ENCODE data around the gene NDST1.

NDST1 gene

DNA sequence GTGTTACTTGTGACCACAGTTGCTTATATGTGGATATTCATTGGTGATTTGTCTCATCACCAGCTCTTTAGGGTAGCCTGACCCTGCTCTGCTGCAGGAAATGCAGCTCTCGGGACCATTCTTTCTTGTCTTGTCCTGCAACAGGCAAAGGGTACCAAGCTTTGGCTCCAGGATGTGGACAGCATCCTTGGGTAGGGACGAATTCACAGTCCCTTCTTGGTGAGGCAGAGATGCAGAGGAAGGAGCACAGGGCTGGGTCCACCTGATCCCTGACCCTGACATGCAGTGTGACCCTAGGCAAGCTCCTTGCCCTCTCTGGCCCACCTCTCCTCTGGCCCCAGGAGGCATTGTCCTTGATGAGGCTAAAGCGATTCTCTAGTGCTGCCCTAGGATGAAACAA lies 95.6 kb downstream of the NDST1 start:
- no peak overlapping the region for H3K4me3 ChIP-seq (ENCODE audit: low read length)
- no peaks in the 10 kb centered on the region for H3K27me3 ChIP-seq (ENCODE audit: insufficient read depth, low read length)
- no peak overlapping the region for H3K9ac ChIP-seq (ENCODE audit: low read depth, low read length)
- H3K36me3 ChIP-seq (ENCODE audit: insufficient read depth, low read length) = no peaks in the 10 kb centered on the region
- 85% methylated on average over 3 of the region's 3 CpGs for WGBS
- H3K4me1 ChIP-seq (ENCODE audit: insufficient read depth, low read length) = no peaks in the 10 kb centered on the region
- no peaks in the 10 kb centered on the region for H3K9me3 ChIP-seq (ENCODE audit: insufficient read depth, low read depth, low read length)
- no peak overlapping the region for H3K27ac ChIP-seq (ENCODE audit: low read depth, low read length)

GRCh38 chr5:150604010-150604409 lies 96.1 kb downstream of the NDST1 start:
- Histone ChIP-seq H3K27me3 (ENCODE audit: insufficient read depth, low read length) (no peaks in the 10 kb centered on the region), H3K27ac (ENCODE audit: low read depth, low read length) (no peak overlapping the region), H3K36me3 (ENCODE audit: insufficient read depth, low read length) (no peaks in the 10 kb centered on the region), H3K4me1 (ENCODE audit: insufficient read depth, low read length) (no peaks in the 10 kb centered on the region), H3K4me3 (ENCODE audit: low read length) (no peak overlapping the region), H3K9ac (ENCODE audit: low read depth, low read length) (no peak overlapping the region), H3K9me3 (ENCODE audit: insufficient read depth, low read depth, low read length) (no peaks in the 10 kb centered on the region)
- WGBS = 99% methylated on average over 4 of the region's 4 CpGs

GRCh38 chr5:150604894-150605440 lies 97.0 kb downstream of the NDST1 start:
- no peaks in the 10 kb centered on the region for H3K36me3 ChIP-seq (ENCODE audit: insufficient read depth, low read length)
- no peak overlapping the region for H3K27ac ChIP-seq (ENCODE audit: low read depth, low read length)
- 89% methylated on average over 6 of the region's 6 CpGs for WGBS
- no peaks in the 10 kb centered on the region for H3K9me3 ChIP-seq (ENCODE audit: insufficient read depth, low read depth, low read length)
- H3K9ac ChIP-seq (ENCODE audit: low read depth, low read length) = no peak overlapping the region
- no peak overlapping the region for H3K4me3 ChIP-seq (ENCODE audit: low read length)
- no peaks in the 10 kb centered on the region for H3K27me3 ChIP-seq (ENCODE audit: insufficient read depth, low read length)
- H3K4me1 ChIP-seq (ENCODE audit: insufficient read depth, low read length) = no peaks in the 10 kb centered on the region

- no peaks in the 10 kb centered on the region for H3K36me3 ChIP-seq (ENCODE audit: insufficient read depth, low read length)
- no peaks in the 10 kb centered on the region for H3K4me1 ChIP-seq (ENCODE audit: insufficient read depth, low read length)
- no peak overlapping the region for H3K27ac ChIP-seq (ENCODE audit: low read depth, low read length)
- WGBS = 64% methylated on average over 6 of the region's 6 CpGs
- H3K4me3 ChIP-seq (ENCODE audit: low read length) = no peak overlapping the region
- no peaks in the 10 kb centered on the region for H3K9me3 ChIP-seq (ENCODE audit: insufficient read depth, low read depth, low read length)
- no peak overlapping the region for H3K9ac ChIP-seq (ENCODE audit: low read depth, low read length)
- no peaks in the 10 kb centered on the region for H3K27me3 ChIP-seq (ENCODE audit: insufficient read depth, low read length)
Measured at GRCh38 chr5:150605546-150605945, 97.6 kb downstream of the NDST1 start.

GRCh38 chr5:150606476-150606875 lies 98.5 kb downstream of the NDST1 start:
- no peaks in the 10 kb centered on the region for H3K27me3 ChIP-seq (ENCODE audit: insufficient read depth, low read length)
- no peaks in the 10 kb centered on the region for H3K36me3 ChIP-seq (ENCODE audit: insufficient read depth, low read length)
- no peaks in the 10 kb centered on the region for H3K9me3 ChIP-seq (ENCODE audit: insufficient read depth, low read depth, low read length)
- H3K4me1 ChIP-seq (ENCODE audit: insufficient read depth, low read length) = no peaks in the 10 kb centered on the region
- H3K27ac ChIP-seq (ENCODE audit: low read depth, low read length) = no peak overlapping the region
- WGBS = 77% methylated on average over 9 of the region's 9 CpGs
- H3K4me3 ChIP-seq (ENCODE audit: low read length) = no peak overlapping the region
- H3K9ac ChIP-seq (ENCODE audit: low read depth, low read length) = no peak overlapping the region

GRCh38 chr5:150607105-150607504 lies 99.2 kb downstream of the NDST1 start:
- H3K4me1 ChIP-seq (ENCODE audit: insufficient read depth, low read length) = no peaks in the 10 kb centered on the region
- no peak overlapping the region for H3K27ac ChIP-seq (ENCODE audit: low read depth, low read length)
- WGBS = 95% methylated on average over 6 of the region's 6 CpGs
- H3K9me3 ChIP-seq (ENCODE audit: insufficient read depth, low read depth, low read length) = no peaks in the 10 kb centered on the region
- no peaks in the 10 kb centered on the region for H3K27me3 ChIP-seq (ENCODE audit: insufficient read depth, low read length)
- H3K9ac ChIP-seq (ENCODE audit: low read depth, low read length) = no peak overlapping the region
- H3K36me3 ChIP-seq (ENCODE audit: insufficient read depth, low read length) = no peaks in the 10 kb centered on the region
- no peak overlapping the region for H3K4me3 ChIP-seq (ENCODE audit: low read length)
